Activated gamma-delta T cell (primary cell): ENCODE data around the gene SREBF1.

Source experiments
- DNase-seq: peaks from one replicate; lab custom pipeline; 2025; lab: John Stamatoyannopoulos, UW

The SREBF1 gene

DNA sequence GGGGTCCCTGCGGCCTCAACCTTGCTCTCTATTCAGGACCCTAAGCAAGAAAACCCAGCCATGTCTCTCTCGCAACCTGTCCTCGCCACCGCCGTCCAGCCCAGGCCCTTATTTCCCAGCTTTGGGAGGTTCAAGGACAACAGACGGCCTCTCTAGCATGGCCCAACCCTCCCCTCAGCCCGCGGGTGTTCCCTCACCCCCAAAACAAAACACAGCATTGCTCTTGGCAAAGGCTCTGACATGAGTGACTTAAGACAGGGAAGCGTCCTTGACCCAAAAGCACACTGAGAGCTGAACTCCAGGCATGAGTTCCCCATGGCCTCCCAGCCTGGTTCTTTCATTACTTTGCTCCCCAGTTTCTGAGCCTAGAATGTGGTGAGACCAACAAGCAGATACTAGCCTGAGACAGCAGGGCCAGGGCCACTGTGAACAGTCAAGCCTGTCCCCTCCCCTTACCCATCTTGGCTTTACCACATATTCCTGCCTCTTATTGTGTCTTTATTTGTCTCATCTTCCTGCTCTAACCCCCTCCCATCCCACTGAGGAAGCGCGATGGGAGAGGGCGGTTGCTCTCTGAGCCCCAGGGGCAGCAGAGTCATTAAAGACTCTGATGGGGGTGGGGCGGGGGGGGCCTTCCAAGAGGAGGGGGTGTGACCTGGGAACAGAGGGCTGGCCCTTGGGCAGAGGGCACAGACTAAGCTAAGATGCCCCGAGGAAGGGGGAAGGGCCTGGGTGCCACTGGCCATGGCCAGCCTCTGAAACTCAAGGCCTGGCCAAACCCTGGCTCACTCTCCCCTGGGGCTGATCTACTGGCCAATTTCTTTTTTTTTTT is 11.8 kb downstream of the SREBF1 start:
- DNase-seq = no peak

DNA sequence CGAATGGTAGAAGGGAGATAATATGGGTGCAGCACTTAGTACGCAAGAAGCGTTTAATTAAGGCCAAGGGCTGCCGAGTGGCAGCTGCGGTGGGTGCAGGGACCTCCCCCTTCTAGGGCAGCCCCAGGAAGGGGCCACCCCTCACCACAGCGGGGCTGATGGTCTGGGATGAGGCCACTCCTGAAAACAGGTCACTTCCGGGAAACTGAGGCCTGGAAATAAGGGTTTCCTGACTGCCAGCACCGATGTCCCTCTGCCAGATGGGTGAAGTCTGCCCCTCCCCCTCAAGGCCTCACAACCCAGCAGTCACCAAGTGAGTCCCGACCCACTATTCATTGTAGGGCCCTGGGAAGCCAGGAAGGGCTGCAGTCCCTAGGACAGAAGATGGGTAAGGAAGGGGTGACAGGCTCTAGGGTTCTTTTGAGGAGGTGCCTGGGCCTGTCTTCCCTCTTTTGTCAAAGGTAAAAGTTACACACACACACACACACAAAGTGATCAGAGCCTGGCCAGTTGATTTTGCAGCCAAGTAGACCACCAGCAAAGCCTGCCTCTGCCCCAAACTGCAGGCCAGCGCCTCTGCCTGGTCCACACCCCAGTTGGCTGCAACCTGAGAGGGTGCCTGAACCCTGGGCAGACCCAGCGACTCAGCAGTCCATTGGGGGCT is 12.5 kb downstream of the SREBF1 start:
- no peak for DNase-seq

DNA sequence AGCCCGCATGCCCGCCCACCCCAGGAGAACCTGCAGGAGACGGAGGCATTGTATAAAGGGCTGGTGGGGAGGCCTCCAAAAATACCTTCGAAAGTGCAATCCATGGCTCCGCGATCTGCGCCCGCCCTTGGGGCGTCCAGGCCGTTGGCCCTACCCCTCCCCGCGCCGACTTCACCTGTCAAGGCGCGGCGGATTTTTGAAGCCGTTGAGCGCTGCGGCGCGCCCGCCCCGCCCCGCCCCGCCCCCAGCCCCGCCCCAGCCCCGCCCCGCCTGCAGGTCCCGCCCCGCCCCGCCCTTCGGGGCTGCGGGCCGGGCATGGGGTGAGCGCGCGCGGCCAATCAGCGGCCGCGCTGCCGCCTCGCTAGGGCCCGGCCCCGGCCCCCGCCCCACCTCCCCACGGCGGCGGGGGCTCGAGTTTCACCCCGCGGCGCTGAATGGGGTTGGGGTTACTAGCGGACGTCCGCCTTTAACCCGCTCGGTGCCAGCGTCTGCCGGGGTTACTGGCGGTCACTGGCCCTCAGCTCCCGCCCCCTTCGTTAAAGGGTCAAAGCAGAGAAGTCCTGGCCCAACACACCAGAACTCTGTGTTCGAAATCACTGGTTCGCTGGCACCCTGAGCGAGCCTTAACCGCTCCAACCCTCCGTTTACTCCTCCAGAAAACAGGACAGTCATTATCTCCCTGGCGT is 13.2 kb downstream of the SREBF1 start:
- peak; percentile 68 for DNase-seq

DNA sequence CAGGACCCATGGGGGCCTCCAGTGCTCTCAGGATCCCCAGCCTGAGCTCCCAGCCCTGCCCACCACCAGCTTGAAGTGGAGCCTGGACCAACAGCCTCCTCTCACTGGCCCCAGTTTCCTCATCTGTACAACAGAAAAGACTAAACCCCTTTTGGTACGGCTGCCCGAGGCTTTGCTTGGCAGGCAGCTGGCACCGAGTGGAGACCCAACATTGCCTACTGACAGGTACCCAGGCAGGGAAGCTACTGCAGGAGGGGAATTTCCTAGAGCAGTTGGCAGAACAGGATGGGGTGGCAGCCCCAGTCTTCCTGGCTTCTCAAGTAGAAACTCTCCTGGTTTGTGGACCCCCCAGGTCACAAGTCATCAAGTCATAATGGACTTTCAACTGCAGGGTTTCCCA is 14.2 kb downstream of the SREBF1 start:
- no peak for DNase-seq

DNA sequence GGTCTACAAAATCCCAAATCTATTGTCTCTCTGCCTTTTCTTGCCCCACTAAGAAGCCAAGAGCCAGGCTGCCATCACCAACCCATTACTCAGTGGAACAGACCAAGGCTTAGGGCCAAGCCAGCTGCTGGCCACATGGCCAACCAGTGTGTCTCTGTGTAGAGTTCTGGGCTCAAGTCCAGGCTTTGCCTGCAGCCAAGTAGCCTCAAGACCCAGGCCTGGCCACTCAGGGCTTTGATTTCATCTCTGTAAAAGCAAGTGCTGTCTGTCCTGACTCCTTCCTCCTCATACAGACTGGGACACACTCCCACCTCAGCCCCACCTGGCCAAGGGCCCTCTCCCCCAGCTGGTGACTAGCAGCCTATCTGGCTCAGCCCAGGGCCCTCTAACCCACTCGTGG is 14.6 kb downstream of the SREBF1 start:
- no peak for DNase-seq

DNA sequence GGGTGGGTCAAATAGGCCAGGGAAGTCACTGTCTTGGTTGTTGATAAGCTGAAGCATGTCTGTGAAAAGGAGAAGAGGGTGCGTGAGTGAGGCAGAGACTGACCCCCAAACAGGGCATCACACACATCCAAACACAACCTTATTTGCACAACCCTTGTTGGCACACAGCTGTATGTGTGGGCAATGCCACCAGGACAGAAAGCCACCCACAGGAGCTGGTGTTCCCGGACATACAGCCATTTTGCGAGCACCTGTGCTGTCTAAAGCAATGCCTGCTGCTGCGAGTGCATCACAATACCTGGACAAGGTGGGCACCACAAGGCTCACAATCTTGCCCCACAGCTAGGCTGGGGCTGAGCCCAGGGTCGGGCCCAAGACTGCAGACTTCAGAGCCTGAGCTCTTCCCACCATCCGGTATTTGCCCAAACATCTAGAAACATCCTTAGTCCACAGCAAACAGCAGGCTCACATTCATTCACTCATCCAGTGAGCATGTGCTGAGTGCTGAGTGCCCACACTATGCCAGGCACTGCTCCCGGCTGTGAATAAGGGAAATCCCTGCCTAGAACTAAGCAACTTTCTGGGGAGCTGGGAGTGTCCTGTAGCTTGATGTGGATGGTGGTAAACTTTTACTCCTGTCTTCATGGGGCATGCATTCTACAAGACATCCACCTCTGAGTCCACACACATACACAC is 16.2 kb downstream of the SREBF1 start:
- DNase-seq = no peak

DNA sequence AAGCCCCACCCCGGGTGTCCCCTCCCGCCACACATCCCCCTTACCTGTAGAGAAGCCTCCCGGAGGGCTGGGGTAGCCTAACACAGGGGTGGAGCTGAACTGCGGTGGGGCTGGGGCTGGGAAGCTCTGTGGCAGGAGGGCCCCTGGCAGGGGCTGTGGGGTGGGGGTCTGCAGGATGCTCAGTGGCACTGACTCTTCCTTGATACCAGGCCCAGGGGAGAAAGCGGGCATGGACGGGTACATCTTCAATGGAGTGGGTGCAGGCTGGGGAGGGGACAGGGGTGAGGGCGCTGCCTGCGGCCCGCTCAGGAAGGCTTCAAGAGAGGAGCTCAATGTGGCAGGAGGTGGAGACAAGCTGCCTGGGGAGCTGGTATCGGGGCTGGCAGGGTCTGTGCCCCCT is 16.7 kb downstream of the SREBF1 start:
- no peak for DNase-seq

DNA sequence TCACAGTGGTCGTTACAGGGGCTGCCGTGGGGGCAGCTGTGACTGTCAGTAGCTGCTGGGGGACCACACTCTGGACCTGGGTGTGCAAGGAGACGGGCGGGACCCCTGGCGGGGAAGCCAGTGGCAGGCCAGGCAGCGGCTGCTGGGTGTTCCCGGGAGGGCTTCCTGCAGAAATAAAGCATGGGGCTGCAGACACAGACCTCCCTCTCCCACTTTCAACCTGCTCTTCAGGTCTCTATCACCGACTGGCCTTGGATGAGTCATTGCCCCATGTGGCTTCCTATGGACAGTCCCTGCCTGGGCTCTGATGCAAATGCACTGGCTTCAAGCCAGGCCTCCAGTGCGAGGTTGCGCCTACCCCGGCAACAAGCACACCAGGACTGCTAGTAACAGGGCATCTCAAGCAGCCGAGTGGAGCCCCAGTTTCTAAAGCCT is 17.2 kb downstream of the SREBF1 start:
- no peak for DNase-seq

DNA sequence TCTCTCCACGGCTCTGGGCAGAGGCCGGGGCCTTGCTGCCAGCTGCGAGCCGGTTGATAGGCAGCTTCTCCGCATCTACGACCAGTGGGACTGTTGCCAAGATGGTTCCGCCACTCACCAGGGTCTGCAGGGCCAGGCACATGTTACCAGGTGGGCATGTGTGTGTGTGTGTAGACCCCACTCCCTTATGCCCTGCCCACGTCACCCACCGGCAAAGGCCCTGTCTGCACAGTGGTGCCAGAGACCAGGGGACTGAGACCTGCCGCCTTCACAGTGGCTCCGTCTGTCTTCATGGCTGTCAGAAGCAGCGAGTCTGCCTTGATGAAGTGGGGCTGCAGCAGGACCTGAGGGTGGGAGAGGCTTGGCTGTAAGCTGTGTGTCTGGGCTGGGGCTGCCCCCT is 17.7 kb downstream of the SREBF1 start:
- DNase-seq = no peak

DNA sequence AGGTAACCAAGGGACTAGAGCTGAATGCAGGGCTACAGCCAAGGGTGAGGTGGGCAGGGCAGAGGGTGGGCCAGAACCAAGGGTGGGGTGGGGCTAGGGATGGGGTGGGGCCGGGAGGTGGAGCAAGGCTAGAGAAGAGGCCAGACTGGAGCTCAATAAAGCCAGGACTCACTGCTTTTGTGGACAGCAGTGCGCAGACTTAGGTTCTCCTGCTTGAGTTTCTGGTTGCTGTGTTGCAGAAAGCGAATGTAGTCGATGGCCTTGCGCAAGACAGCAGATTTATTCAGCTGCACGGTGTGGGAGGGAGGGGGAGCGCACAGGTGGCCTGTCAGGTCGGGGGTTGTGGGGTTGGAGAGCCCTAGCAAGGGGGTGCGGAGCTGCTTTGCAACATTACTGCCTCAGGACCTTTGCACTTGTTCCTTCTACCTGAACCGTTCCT is 18.7 kb downstream of the SREBF1 start:
- no peak for DNase-seq

DNA sequence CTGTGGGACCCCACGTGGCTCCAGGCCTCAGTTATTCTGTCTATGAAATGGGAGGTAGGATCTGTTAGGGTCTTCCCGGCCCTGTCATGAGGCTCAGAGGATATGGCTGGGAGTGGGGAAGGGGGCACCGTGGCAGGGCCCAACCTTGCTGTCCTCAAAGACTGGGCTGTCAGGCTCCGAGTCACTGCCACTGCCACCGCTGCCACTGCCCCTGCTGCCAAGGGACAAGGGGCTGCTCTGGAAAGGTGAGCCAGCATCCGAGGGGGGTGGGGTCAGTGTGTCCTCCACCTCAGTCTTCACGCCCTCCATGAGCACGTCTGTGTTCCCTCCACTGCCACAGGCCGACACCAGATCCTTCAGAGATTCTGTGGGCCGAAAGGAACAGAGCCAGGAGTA is 19.2 kb downstream of the SREBF1 start:
- no peak for DNase-seq

DNA sequence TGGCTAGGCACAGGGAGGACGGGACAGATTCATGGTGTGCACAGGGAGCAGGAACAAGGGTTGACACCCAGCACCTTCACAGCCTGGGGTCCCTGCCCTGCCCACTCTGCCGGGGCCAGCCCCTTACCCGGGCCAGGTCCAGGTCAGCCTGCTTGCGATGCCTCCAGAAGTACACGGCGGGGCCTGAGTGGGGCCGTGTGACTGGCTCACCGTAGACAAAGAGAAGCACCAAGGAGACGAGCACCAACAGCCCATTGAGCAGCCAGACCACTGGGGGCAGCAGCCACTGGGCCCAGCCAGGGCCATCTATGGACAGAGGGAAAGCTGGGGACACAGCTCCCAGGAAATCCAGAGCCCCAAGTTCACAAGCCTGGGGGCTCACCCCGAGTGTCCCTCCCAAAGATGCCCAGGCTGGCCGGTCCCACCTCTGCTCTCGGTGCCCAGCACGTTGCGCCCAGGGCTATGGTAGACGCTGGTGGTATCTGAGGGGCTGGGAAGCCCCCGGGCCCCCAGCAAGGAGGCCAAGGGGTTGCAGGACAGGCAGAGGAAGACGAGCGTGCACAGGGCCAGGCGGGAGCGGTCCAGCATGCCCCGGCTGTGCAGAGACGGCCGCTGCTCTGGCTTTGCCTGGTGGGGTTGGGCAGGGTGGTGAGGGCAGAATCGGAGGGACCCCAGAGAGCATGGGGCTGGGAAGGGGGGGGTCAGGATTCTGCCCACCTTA is 19.8 kb downstream of the SREBF1 start:
- no peak for DNase-seq

DNA sequence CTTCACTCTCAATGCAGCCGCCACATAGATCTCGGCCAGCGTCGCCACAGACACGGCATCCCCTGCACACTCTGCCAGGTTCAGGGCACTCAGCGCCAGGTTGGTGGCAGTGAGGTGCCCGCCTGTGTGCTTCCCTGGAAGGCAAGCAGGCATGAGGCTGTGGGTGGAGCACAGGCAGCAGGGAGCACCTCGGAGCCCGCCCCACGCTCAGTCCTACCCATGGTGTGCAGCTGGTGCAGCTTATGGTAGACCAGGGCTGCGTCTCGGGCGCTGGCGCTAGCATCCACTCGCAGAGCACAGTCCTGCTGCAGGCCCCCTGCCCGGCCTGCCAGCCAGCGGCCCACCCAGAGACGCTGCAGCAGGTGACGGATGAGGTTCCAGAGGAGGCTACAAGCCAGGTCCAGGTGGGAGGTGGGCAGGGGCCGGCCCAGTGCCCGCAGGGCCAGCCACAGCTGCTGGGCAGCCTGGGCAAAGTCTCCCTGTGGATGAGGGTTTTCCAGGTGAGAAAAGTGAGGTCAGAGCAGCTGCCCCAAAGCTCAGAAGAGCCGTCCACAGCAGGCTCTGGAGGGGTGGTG is 20.5 kb downstream of the SREBF1 start:
- no peak for DNase-seq

DNA sequence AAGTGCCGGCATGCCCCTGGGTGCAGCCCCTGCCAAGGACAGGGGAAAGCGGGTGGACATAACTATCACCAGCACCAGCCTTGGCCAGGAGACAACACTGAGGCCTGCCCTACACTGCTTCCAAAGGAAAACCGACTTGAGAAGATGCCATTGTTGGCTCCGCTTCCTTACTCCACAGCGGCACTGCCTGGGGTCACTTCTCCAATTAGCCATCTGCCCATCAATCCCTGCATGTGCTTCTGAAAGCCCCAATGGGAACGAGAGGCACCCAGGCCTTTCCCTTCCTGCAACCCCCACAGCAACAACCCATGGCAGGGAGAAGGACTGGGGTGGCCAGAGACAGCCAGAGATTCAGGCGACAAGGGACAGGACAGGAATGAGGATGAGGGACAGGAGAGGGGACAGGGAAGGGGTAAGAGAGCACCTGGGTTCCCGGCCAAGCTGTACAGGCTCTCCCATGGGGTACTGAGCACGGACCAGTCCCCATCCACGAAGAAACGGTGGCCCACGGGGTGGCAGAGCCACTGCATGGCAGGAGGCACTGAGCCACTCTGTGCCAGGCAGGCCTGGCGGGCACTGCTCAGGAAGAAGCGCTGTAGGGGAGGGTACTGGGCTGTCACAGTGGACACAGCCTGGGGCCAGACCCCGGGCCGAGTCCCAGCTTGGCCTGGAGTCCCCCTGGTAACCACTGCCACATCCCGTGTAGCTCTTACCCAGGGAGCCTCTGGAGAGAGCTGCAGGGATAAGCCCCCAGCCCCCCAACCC is 21.2 kb downstream of the SREBF1 start:
- DNase-seq = no peak

DNA sequence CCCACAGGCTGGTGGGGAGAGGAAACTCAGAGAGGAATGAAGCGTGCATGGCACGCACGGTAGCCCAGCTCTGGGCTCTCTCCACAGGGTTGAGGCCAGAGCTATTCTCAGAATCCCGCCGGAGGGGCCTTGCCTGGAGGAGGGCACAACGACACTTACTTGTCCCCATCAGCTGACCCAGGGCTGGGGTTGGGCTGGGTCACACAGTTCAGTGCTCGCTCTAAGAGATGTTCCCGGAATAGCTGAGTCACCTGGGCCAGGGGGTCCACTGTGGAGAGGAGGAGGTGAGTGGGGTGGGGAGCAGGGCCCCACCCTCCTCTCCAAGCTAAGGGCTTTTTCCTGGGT is 21.8 kb downstream of the SREBF1 start:
- no peak for DNase-seq

DNA sequence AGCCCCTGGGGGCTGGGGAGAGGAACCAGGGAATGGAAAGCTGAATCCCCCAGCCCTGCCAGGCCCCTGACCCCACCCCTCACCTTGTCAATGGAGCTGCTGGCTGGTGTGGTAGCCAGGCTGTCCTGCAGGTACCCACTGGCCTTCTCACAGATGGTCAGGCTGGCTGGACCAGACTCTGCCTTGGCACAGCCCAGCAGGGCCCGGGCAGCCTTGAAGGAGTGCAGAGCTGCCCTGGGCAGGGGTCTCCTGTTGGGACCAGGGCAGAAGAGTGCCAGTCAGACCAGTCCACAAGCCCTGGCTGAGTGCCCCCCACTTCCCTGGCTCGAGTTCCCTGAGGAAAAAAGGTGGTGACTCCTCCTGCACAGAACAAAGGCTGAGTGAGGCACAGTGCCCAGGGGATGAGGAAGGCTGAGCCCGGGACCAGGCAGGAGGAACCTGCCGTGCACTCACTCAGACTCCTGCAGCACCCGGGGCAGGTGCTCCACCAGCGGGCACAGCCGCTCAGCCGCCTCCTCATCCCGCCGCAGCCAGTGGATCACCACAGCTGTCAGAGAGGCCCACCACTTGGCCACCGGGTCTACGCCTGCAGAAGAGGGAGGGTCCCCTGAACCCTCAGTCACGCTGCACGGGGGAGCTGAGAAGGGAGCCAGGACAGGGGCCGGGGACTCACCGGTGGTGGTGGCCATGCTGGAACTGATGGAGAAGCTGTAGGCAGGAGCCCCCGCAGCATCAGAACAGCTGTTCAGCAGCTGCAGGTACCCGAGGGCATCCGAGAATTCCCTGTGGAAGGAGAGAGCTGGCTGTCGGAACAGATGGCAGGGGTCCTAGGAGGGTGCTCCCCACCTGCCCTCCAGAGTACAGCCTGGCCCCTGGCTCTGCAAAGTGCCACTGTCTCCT is 22.4 kb downstream of the SREBF1 start:
- DNase-seq = no peak

DNA sequence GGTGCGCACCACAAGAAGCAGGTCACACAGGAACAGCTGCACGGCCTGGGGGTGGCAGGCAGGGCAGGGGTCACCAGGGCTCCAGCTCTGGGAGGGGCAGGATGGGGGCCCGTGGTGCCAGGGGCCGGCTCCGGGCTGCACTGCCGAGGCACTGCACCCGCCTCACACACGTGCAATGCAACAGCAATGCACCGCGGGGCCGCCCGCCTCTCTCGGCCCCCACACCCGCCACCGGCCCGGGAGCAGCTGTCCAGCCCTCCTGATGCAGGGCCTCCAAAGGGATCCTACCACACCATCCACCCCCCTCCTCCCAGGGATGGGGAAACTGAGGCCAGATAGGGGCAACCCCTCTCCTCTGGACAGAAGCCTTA is 23.1 kb downstream of the SREBF1 start:
- DNase-seq = no peak

DNA sequence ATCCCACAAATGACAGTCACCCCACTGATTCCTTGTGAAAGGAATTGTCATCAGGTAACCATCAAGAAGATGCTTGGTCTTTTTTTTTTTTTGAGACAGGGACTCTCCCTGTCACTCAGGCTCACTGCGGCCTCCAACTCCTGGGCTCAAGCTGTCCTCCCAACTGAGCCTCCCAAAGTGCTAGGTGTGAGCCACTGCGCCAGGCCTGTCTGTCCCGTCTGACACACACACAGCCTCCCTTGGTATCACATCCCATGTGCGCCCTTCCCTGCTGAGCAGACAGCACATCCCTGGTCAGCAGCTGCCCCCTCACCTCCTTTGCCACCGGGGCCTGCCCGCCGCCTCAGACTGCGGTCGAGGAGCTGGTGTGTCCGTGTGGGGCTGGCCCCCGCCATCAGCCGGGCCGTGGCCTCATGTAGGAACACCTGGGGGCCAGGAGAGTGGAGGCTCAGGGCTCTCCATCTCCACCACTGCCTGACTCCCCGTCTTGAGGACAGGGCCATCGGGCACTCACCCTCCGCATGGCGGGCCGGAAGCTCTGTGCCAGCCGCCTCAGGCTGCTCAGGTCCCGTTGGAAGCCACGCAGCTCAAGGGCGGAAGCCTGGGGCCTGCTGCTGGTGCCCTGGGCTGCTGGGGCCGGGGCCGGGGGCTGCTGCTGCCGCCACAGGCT is 23.6 kb downstream of the SREBF1 start:
- DNase-seq = no peak
